Transverse colon (tissue), 4 donors: ENCODE results near the gene KRT1. TPM values are rescaled to one million over a fixed set of nuclear protein-coding genes. Genes with fewer than 3 reads are reported as not detected.

ENCODE experiments used
- DNase-seq: peaks from one replicate; pipeline ENCODE4 v3.0.0-alpha.2; 2019
- H3K27ac ChIP-seq, 4 donors: fragments of 200-600 bp; sonication (generic); 2 replicates each; pipeline ENCODE4 v1.5.1; 2016 to 2018; ENCODE audit warnings: inconsistent platforms in 4 of 4
- H3K27me3 ChIP-seq: fragments of 200-600 bp; sonication (generic); 2 replicates; pipeline ENCODE4 v1.5.1; 2017; ENCODE audit warnings: inconsistent platforms
- H3K36me3 ChIP-seq, 4 donors: fragments of 200-600 bp; sonication (generic); 2 replicates each; pipeline ENCODE4 v1.5.1; 2017 to 2019; ENCODE audit warnings: inconsistent platforms in 4 of 4
- H3K4me1 ChIP-seq, 4 donors: fragments of 200-600 bp; sonication (generic); 2 replicates each; pipeline ENCODE4 v1.5.1; 2017 to 2020; ENCODE audit warnings: inconsistent platforms in 4 of 4
- H3K4me3 ChIP-seq, 4 donors: fragments of 200-600 bp; sonication (generic); 1 replicate in 1 of 4; 2 replicates in 3 of 4; pipeline versions ENCODE4 v1.5.1 to v1.6.1; 2017 to 2019; ENCODE audit warnings: inconsistent platforms in 4 of 4
- H3K9me3 ChIP-seq, 2 donors: fragments of 200-600 bp; sonication (generic); 2 replicates each; pipeline ENCODE4 v1.5.1; 2017 to 2019; ENCODE audit warnings: inconsistent platforms in 2 of 2
- CTCF ChIP-seq, 5 experiments: fragments of 200-600 bp in 3 of 5; fragments of 450-650 bp in 2 of 5; sonication (generic) in 3 of 5; IDR thresholded peaks; 1 replicate in 2 of 5; 2 replicates in 3 of 5; pipeline ENCODE4 v1.5.1; 2016 to 2017; ENCODE audit warnings: antibody characterized with exemption in 5 of 5, inconsistent platforms in 3 of 5, mild to moderate bottlenecking in 2 of 5, moderate library complexity in 1 of 5
- EP300 ChIP-seq: sonication (generic); formaldehyde crosslinking; IDR thresholded peaks from one replicate; pipeline ENCODE4 v1.6.1; 2017; ENCODE audit warnings: antibody characterized with exemption, low read depth
- POLR2A ChIP-seq: fragments of 450-650 bp; IDR thresholded peaks from one replicate; pipeline ENCODE4 v1.6.1; 2016; ENCODE audit warnings: antibody characterized with exemption, mild to moderate bottlenecking, moderate library complexity
- POLR2AphosphoS5 ChIP-seq, 3 donors: sonication (generic); formaldehyde crosslinking; IDR thresholded peaks; one replicate each; pipeline ENCODE4 v1.6.1; 2016; ENCODE audit warnings: antibody characterized with exemption in 3 of 3
- WGBS, 2 donors: methylation state at CpG; one replicate each; pipeline ENCODE4 v1.1.5; 2018; ENCODE audit warnings: low coverage in 1 of 2; 5-methylcytosine and 5-hydroxymethylcytosine counted together
- in situ Hi-C, 4 donors: fragments of 200-750 bp; cut with MboI; loops; one replicate each; pipeline versions ENCODE4 v1.15.0 to v1.15.1; 2017; ENCODE audit warnings: low sequenced_read_pairs in 3 of 4, low pct_ligation_motif_present in 1 of 4, low pct_unique_long_range_greater_than_20kb in 1 of 4
- intact Hi-C: fragments of 100-400 bp; cut with DNase I; formaldehyde crosslinking; loops from one replicate; pipeline ENCODE4 v1.15.1; 2023; ENCODE audit warnings: low total_unique reads
- total RNA-seq, 4 donors: library from RNA; depleted of rRNA; stranded (reverse); fragments of >200 nt; gene quantifications; one replicate each; pipeline ENCODE4 v1.1.0, GENCODE V29; 2016

KRT1 gene
- total RNA-seq, 4 donors from 2014 or later: not detected

- no peaks in the 10 kb centered on the region for H3K9me3 ChIP-seq
- H3K4me1 ChIP-seq: no peaks in the 10 kb centered on the region
- no peak for TF ChIP-seq EP300
- no peak for TF ChIP-seq POLR2AphosphoS5 (IDR thresholded peaks at IDR 0.05)
- TF ChIP-seq POLR2A: no peak
- TF ChIP-seq CTCF (IDR thresholded peaks at IDR 0.05): no peak
- no peaks in the 10 kb centered on the region for H3K36me3 ChIP-seq
- in situ Hi-C loops: no loop called here
- intact Hi-C loops: no loop called here
- no peak for DNase-seq
- H3K27me3 ChIP-seq: peaks cover 19% of the 10 kb centered on the region
- no peak overlapping the region for H3K27ac ChIP-seq
- H3K4me3 ChIP-seq: no peak overlapping the region
- 79 to 100% methylated on average over 2 of the region's 2 CpGs for WGBS, 2 donors
These were observed 22.1 kb upstream of the KRT1 start for GRCh38 chr12:52702338-52702737.

- Histone ChIP-seq H3K27ac (no peak overlapping the region), H3K9me3 (no peaks in the 10 kb centered on the region), H3K4me3 (no peak overlapping the region), H3K36me3 (no peaks in the 10 kb centered on the region), H3K4me1 (no peaks in the 10 kb centered on the region), H3K27me3 (peaks cover 26% of the 10 kb centered on the region)
- in situ Hi-C loops (no loop called here), intact Hi-C loops (no loop called here)
- no peak for DNase-seq
- TF ChIP-seq CTCF (IDR thresholded peaks at IDR 0.05): no peak
- 81% methylated on average over 12 of the region's 12 CpGs; no CpG with 5 or more reads in 1 of the 2 donors for WGBS, 2 donors
These were observed 21.1 kb upstream of the KRT1 start for GRCh38 chr12:52701281-52701680.

- H3K9me3 ChIP-seq: no peaks in the 10 kb centered on the region
- H3K27me3 ChIP-seq: peaks cover 24% of the 10 kb centered on the region
- in situ Hi-C loops: no loop called here
- TF ChIP-seq EP300 (no peak), POLR2AphosphoS5 (IDR thresholded peaks at IDR 0.05) (no peak), CTCF (IDR thresholded peaks at IDR 0.05) (no peak), POLR2A (no peak)
- H3K36me3 ChIP-seq: no peaks in the 10 kb centered on the region
- intact Hi-C loops: no loop called here
- DNase-seq: no peak
- H3K4me1 ChIP-seq: no peaks in the 10 kb centered on the region
- H3K27ac ChIP-seq: no peak overlapping the region
- WGBS, 2 donors: 80% methylated on average over 2 of the region's 2 CpGs; no CpG with 5 or more reads in 1 of the 2 donors
- no peak overlapping the region for H3K4me3 ChIP-seq
These were observed 19.8 kb upstream of the KRT1 start for GRCh38 chr12:52699960-52700359.

GRCh38 chr12:52699373-52699772, 19.2 kb upstream of the KRT1 start:
- peaks cover 24% of the 10 kb centered on the region for H3K27me3 ChIP-seq
- H3K4me3 ChIP-seq: no peak overlapping the region
- 88% methylated on average over 2 of the region's 2 CpGs; no CpG with 5 or more reads in 1 of the 2 donors for WGBS, 2 donors
- H3K36me3 ChIP-seq: no peaks in the 10 kb centered on the region
- in situ Hi-C loops (no loop called here), intact Hi-C loops (no loop called here)
- H3K4me1 ChIP-seq: no peaks in the 10 kb centered on the region
- DNase-seq: no peak
- no peak for TF ChIP-seq EP300
- no peak for TF ChIP-seq POLR2AphosphoS5 (IDR thresholded peaks at IDR 0.05)
- TF ChIP-seq CTCF (IDR thresholded peaks at IDR 0.05): no peak
- TF ChIP-seq POLR2A: no peak
- no peak overlapping the region for H3K27ac ChIP-seq
- H3K9me3 ChIP-seq: no peaks in the 10 kb centered on the region
